Ecto neural progenitor cell (in vitro differentiated cells): ENCODE measurements around the gene ERGIC1.
A peak's percentile ranks its signal among the peaks of the same experiment; 100 is the strongest.

Source experiments
- DNase-seq: peaks from one replicate; pipeline ENCODE4 v3.0.0-alpha.2; 2018; ENCODE audit warnings: low spot score

ERGIC1 gene

GRCh38 chr5:172921906-172922305 is 87.9 kb downstream of the ERGIC1 start:
- no peak for DNase-seq

- DNase-seq = no peak
These were observed 89.5 kb downstream of the ERGIC1 start for GRCh38 chr5:172923539-172923938.

- no peak for DNase-seq
These were observed 91.4 kb downstream of the ERGIC1 start for GRCh38 chr5:172925336-172925948.

GRCh38 chr5:172926008-172926523 is 92.0 kb downstream of the ERGIC1 start:
- no peak for DNase-seq

- no peak for DNase-seq
These were observed 92.7 kb downstream of the ERGIC1 start for GRCh38 chr5:172926796-172927195.

GRCh38 chr5:172929371-172929838 is 95.4 kb downstream of the ERGIC1 start:
- DNase-seq = no peak

GRCh38 chr5:172931001-172931536 is 97.0 kb downstream of the ERGIC1 start:
- no peak for DNase-seq

GRCh38 chr5:172932313-172933017 is 98.4 kb downstream of the ERGIC1 start:
- peak; percentile 79 for DNase-seq

- DNase-seq = no peak
These were observed 99.2 kb downstream of the ERGIC1 start for GRCh38 chr5:172933238-172933637.

- DNase-seq = no peak
These were observed 101.0 kb downstream of the ERGIC1 start for GRCh38 chr5:172935096-172935495.

GRCh38 chr5:172936401-172936800 is 102.3 kb downstream of the ERGIC1 start:
- no peak for DNase-seq

- no peak for DNase-seq
These were observed 105.0 kb downstream of the ERGIC1 start for GRCh38 chr5:172939071-172939470.

GRCh38 chr5:172939611-172940267 is 105.7 kb downstream of the ERGIC1 start:
- DNase-seq = no peak

- no peak for DNase-seq
These were observed 106.4 kb downstream of the ERGIC1 start for GRCh38 chr5:172940268-172941066.

GRCh38 chr5:172941067-172941516 is 107.0 kb downstream of the ERGIC1 start:
- DNase-seq = no peak

GRCh38 chr5:172942556-172942955 is 108.5 kb downstream of the ERGIC1 start:
- DNase-seq = no peak

- DNase-seq = no peak
These were observed 109.3 kb downstream of the ERGIC1 start for GRCh38 chr5:172943283-172943841.

- DNase-seq = no peak
These were observed 109.9 kb downstream of the ERGIC1 start for GRCh38 chr5:172943906-172944305.

GRCh38 chr5:172944741-172945140 is 110.7 kb downstream of the ERGIC1 start:
- DNase-seq = no peak

- no peak for DNase-seq
These were observed 111.1 kb downstream of the ERGIC1 start for GRCh38 chr5:172945151-172945550.

GRCh38 chr5:172946146-172946545 is 112.1 kb downstream of the ERGIC1 start:
- no peak for DNase-seq
